Neuronal stem cell (in vitro differentiated cells): ENCODE data around the gene ALOX5AP.

Experiments used
- DNase-seq: peaks from one replicate; pipeline ENCODE4 v3.0.0-alpha.2; 2013; ENCODE audit warnings: low spot score
- H2AFZ ChIP-seq: one replicate; pipeline ENCODE4 v1.6.1; 2013; ENCODE audit warnings: mild to moderate bottlenecking, low read length, inconsistent platforms
- H2AK5ac ChIP-seq: 2 replicates; pipeline ENCODE4 v1.6.1; 2013; ENCODE audit warnings: low read depth, mild to moderate bottlenecking, inconsistent platforms, low read length, moderate library complexity, mixed read lengths
- H2BK120ac ChIP-seq: 2 replicates; pipeline ENCODE4 v1.6.1; 2013; ENCODE audit warnings: low read depth, mild to moderate bottlenecking, inconsistent platforms, low read length, moderate library complexity, mixed read lengths
- H2BK12ac ChIP-seq: one replicate; pipeline ENCODE4 v1.6.1; 2013; ENCODE audit warnings: low read length, inconsistent platforms
- H2BK15ac ChIP-seq: 2 replicates; pipeline ENCODE4 v1.6.1; 2013; ENCODE audit warnings: mild to moderate bottlenecking, low read length, inconsistent platforms, mixed read lengths
- H2BK5ac ChIP-seq: one replicate; pipeline ENCODE4 v1.6.1; 2013; ENCODE audit warnings: inconsistent platforms, mild to moderate bottlenecking, low read length, moderate library complexity
- H3K14ac ChIP-seq: one replicate; pipeline ENCODE4 v1.6.1; 2013; ENCODE audit warnings: low read length, inconsistent platforms
- H3K18ac ChIP-seq: 2 replicates; pipeline ENCODE4 v1.6.1; 2013; ENCODE audit warnings: low read length, inconsistent platforms
- H3K23ac ChIP-seq: 2 replicates; pipeline ENCODE4 v1.6.1; 2013; ENCODE audit warnings: low read depth, mild to moderate bottlenecking, mixed read lengths, low read length, inconsistent platforms; ENCODE audit not compliant: poor library complexity
- H3K27ac ChIP-seq: replicated peaks from 3 replicates; pipeline ENCODE4 v1.5.1; 2013; ENCODE audit warnings: low read length, inconsistent platforms
- H3K27me3 ChIP-seq, 3 experiments: 2 replicates each; pipeline ENCODE4 v1.6.1; 2013; ENCODE audit warnings: low read length in 3 of 3, mild to moderate bottlenecking in 2 of 3, inconsistent platforms in 1 of 3, low read depth in 1 of 3, mixed read lengths in 1 of 3, moderate library complexity in 1 of 3; ENCODE audit not compliant: control insufficient read depth in 3 of 3, insufficient read depth in 3 of 3
- H3K36me3 ChIP-seq, 2 donors: replicated peaks in 1 of 2; 2 replicates each; pipeline ENCODE4 v1.6.1; 2013; ENCODE audit warnings: low read length in 2 of 2; ENCODE audit not compliant: control insufficient read depth in 2 of 2, insufficient read depth in 2 of 2
- H3K4ac ChIP-seq: 2 replicates; pipeline ENCODE4 v1.6.1; 2013; ENCODE audit warnings: inconsistent platforms, mild to moderate bottlenecking, low read length, moderate library complexity
- H3K4me1 ChIP-seq, 2 donors: 1 replicate in 1 of 2; 2 replicates in 1 of 2; pipeline ENCODE4 v1.6.1; 2013; ENCODE audit warnings: low read length in 2 of 2, low read depth in 1 of 2; ENCODE audit not compliant: control insufficient read depth in 2 of 2, insufficient read depth in 1 of 2
- H3K4me2 ChIP-seq: one replicate; pipeline ENCODE4 v1.6.1; 2013; ENCODE audit warnings: mild to moderate bottlenecking, low read length, inconsistent platforms; ENCODE audit not compliant: insufficient read depth, poor library complexity, severe bottlenecking
- H3K4me3 ChIP-seq, 2 donors: 2 replicates each; pipeline ENCODE4 v1.5.1; 2013; ENCODE audit warnings: low read length in 2 of 2, mild to moderate bottlenecking in 2 of 2, inconsistent platforms in 1 of 2, moderate library complexity in 1 of 2
- H3K79me1 ChIP-seq: one replicate; pipeline ENCODE4 v1.6.1; 2013; ENCODE audit warnings: low read depth, mild to moderate bottlenecking, inconsistent platforms, low read length, moderate library complexity
- H3K9ac ChIP-seq: one replicate; pipeline ENCODE4 v1.6.1; 2013; ENCODE audit warnings: mild to moderate bottlenecking, low read depth, low read length, inconsistent platforms; ENCODE audit not compliant: poor library complexity
- H3K9me3 ChIP-seq, 2 donors: replicated peaks in 1 of 2; 2 replicates each; pipeline versions ENCODE3 to v1.6.1; 2013; ENCODE audit warnings: low read length in 2 of 2, mild to moderate bottlenecking in 2 of 2, inconsistent platforms in 1 of 2, low read depth in 1 of 2, mixed read lengths in 1 of 2, moderate library complexity in 1 of 2; ENCODE audit not compliant: control insufficient read depth in 2 of 2, insufficient read depth in 1 of 2
- H4K8ac ChIP-seq: one replicate; pipeline ENCODE4 v1.6.1; 2013; ENCODE audit warnings: low read depth, mild to moderate bottlenecking, inconsistent platforms, low read length, moderate library complexity
- H4K91ac ChIP-seq: one replicate; pipeline ENCODE4 v1.6.1; 2013; ENCODE audit warnings: low read length, low read depth, mild to moderate bottlenecking, inconsistent platforms; ENCODE audit not compliant: poor library complexity
- WGBS, 2 donors: extraction: QIAGEN DNeasy Blood & Tissue Kit; methylation state at CpG; one replicate each; pipeline ENCODE4 v1.1.7; 2013; ENCODE audit warnings: missing lambda C conversion rate in 2 of 2, mixed read lengths in 1 of 2; ENCODE audit not compliant: insufficient read length in 2 of 2, insufficient replicate concordance in 1 of 2; ENCODE audit errors: extremely low coverage in 2 of 2; 5-methylcytosine and 5-hydroxymethylcytosine counted together

ALOX5AP gene

GRCh38 chr13:30800107-30800506 lies 64.8 kb downstream of the ALOX5AP start:
- no peak overlapping the region for H3K9ac ChIP-seq
- no peak overlapping the region for H3K14ac ChIP-seq
- H3K4me1 ChIP-seq: peaks cover 8 to 12% of the 10 kb centered on the region in 2 donors
- no peak overlapping the region for H3K4ac ChIP-seq
- H3K4me3 ChIP-seq: no peak overlapping the region
- no peak overlapping the region for H2AK5ac ChIP-seq
- H3K27me3 ChIP-seq: no peaks in the 10 kb centered on the region
- H3K18ac ChIP-seq: no peak overlapping the region
- no peaks in the 10 kb centered on the region for H3K79me1 ChIP-seq
- H2AFZ ChIP-seq: no peak overlapping the region
- DNase-seq: no peak
- no peak overlapping the region for H4K8ac ChIP-seq
- H3K9me3 ChIP-seq: no peaks in the 10 kb centered on the region
- no peak overlapping the region for H2BK120ac ChIP-seq
- no peak overlapping the region for H4K91ac ChIP-seq
- H2BK5ac ChIP-seq: no peak overlapping the region
- no CpG with 5 or more reads among the region's 2 CpGs for WGBS, 2 donors
- no peak overlapping the region for H3K4me2 ChIP-seq
- no peaks in the 10 kb centered on the region for H3K36me3 ChIP-seq
- H2BK15ac ChIP-seq: no peak overlapping the region
- H3K23ac ChIP-seq: no peak overlapping the region
- H2BK12ac ChIP-seq: no peak overlapping the region
- no peak overlapping the region for H3K27ac ChIP-seq

- Histone ChIP-seq H3K14ac (no peak overlapping the region), H2BK5ac (no peak overlapping the region), H4K8ac (no peak overlapping the region), H3K9me3 (no peaks in the 10 kb centered on the region), H3K27me3 (no peaks in the 10 kb centered on the region), H3K9ac (no peak overlapping the region), H3K36me3 (peaks cover 0 to 2% of the 10 kb centered on the region in 2 donors), H2AFZ (peak overlapping the region; percentile 69), H4K91ac (no peak overlapping the region), H3K4me2 (no peak overlapping the region), H3K4me3 (no peak overlapping the region), H3K18ac (no peak overlapping the region), H3K27ac (no peak overlapping the region), H3K4me1 (peaks cover 6 to 12% of the 10 kb centered on the region in 2 donors), H2BK15ac (no peak overlapping the region), H3K79me1 (no peaks in the 10 kb centered on the region), H3K4ac (no peak overlapping the region), H3K23ac (no peak overlapping the region), H2BK12ac (no peak overlapping the region), H2AK5ac (no peak overlapping the region), H2BK120ac (no peak overlapping the region)
- no peak for DNase-seq
- WGBS, 2 donors: no CpG with 5 or more reads among the region's 5 CpGs
Measured at GRCh38 chr13:30802501-30802900, 67.2 kb downstream of the ALOX5AP start.

GRCh38 chr13:30802953-30803478 lies 67.7 kb downstream of the ALOX5AP start:
- Histone ChIP-seq H4K8ac (peak overlapping the region; percentile 84), H2AK5ac (peak overlapping the region; percentile 91), H3K27ac (no peak overlapping the region), H2BK120ac (no peak overlapping the region), H3K4me3 (peak overlapping the region in 1 of 2 donors; percentile 26), H3K23ac (no peak overlapping the region), H2AFZ (peak overlapping the region; percentile 69), H3K4me1 (peaks cover 6 to 11% of the 10 kb centered on the region in 2 donors), H3K4ac (no peak overlapping the region), H3K9ac (peak overlapping the region; percentile 72), H4K91ac (no peak overlapping the region), H3K4me2 (no peak overlapping the region), H2BK15ac (peak overlapping the region; percentile 97), H3K79me1 (no peaks in the 10 kb centered on the region), H2BK12ac (peak overlapping the region; percentile 75), H3K14ac (no peak overlapping the region), H3K18ac (peak overlapping the region; percentile 89), H3K27me3 (no peaks in the 10 kb centered on the region), H2BK5ac (peak overlapping the region; percentile 72), H3K9me3 (no peaks in the 10 kb centered on the region), H3K36me3 (peaks cover 0 to 2% of the 10 kb centered on the region in 2 donors)
- WGBS, 2 donors: no CpG with 5 or more reads among the region's 32 CpGs
- peak; percentile 63 for DNase-seq

- Histone ChIP-seq H3K9ac (no peak overlapping the region), H2BK12ac (peak overlapping the region; percentile 52), H2BK120ac (no peak overlapping the region), H3K23ac (no peak overlapping the region), H3K79me1 (no peaks in the 10 kb centered on the region), H4K91ac (no peak overlapping the region), H3K4me2 (no peak overlapping the region), H3K14ac (no peak overlapping the region), H3K27ac (no peak overlapping the region), H2AK5ac (peak overlapping the region; percentile 46), H3K18ac (no peak overlapping the region), H4K8ac (no peak overlapping the region), H3K9me3 (no peaks in the 10 kb centered on the region), H3K36me3 (peaks cover 0 to 2% of the 10 kb centered on the region in 2 donors), H2AFZ (no peak overlapping the region), H3K4me1 (peaks cover 6% of the 10 kb centered on the region in 2 donors), H3K4me3 (no peak overlapping the region), H3K4ac (peak overlapping the region; percentile 39), H2BK5ac (no peak overlapping the region), H3K27me3 (no peaks in the 10 kb centered on the region), H2BK15ac (peak overlapping the region; percentile 97)
- no peak for DNase-seq
- no CpG with 5 or more reads among the region's 5 CpGs for WGBS, 2 donors
Measured at GRCh38 chr13:30803749-30804148, 68.4 kb downstream of the ALOX5AP start.
